ENCODE measurements around the gene CNPY3. TPM values are rescaled to one million over a fixed set of nuclear protein-coding genes. Genes with fewer than 3 reads are reported as not detected.

Gene CNPY3
- polyA plus RNA-seq, 1 experiment: 50.6 TPM

DNA sequence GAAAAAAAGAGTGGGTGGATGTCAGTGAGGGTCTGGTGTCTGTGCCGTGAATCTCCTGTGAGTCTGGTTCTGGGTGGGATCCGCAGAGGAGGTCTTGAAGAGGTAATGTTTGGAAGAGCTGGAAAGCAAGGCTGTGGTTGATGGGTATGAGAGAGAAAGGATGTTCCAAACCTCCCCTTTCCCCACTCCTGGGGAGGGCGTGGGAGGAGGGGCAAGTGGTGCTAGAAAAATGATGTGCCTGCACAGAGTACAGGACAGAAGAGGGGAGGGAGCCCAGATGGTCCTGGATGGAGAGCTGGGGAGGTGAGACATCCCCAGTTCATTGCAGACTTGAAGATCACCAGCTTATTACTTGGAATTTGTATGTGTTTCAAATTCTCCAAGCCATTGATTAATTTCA lies 3.1 kb downstream of the CNPY3 start:
- Histone ChIP-seq H3K4me3 (ENCODE audit: low read depth, low read length) (no peak overlapping the region), H3K36me3 (ENCODE audit: control insufficient read depth, insufficient read depth, low read length) (peaks cover 8% of the 10 kb centered on the region), H3K27me3 (ENCODE audit: control insufficient read depth, insufficient read depth, low read length) (no peaks in the 10 kb centered on the region)
- ChIA-PET POLR2A (no interaction called here), CTCF (no interaction called here)
- no peak for DNase-seq (ENCODE audit: low read depth)
- TF ChIP-seq, protein P1, sequence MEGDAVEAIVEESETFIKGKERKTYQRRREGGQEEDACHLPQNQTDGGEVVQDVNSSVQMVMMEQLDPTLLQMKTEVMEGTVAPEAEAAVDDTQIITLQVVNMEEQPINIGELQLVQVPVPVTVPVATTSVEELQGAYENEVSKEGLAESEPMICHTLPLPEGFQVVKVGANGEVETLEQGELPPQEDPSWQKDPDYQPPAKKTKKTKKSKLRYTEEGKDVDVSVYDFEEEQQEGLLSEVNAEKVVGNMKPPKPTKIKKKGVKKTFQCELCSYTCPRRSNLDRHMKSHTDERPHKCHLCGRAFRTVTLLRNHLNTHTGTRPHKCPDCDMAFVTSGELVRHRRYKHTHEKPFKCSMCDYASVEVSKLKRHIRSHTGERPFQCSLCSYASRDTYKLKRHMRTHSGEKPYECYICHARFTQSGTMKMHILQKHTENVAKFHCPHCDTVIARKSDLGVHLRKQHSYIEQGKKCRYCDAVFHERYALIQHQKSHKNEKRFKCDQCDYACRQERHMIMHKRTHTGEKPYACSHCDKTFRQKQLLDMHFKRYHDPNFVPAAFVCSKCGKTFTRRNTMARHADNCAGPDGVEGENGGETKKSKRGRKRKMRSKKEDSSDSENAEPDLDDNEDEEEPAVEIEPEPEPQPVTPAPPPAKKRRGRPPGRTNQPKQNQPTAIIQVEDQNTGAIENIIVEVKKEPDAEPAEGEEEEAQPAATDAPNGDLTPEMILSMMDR (IDR thresholded peaks at IDR 0.05; ENCODE audit: insufficient read depth, low read depth, low read length): no peak

DNA sequence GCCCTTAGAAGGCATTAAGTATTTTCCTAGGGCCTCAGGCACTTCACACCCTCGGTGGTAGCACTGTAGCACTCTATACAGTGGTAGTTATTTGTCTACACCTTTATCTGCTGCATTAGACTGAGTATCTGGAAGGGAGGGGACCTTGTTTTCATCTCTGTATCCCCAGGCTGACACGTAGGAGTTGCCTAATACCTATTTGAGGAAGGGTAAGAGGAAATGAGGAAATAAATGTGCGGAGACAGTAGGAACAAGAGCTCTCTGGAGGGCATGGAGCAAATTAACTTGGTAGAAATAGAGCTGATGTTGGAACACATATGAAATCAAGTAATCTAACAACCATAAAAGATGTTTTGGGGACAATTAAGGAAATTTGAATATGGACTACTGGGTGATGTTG lies 3.9 kb downstream of the CNPY3 start:
- POLR2A ChIA-PET: no interaction called here
- Histone ChIP-seq H3K4me3 (ENCODE audit: low read depth, low read length) (no peak overlapping the region), H3K27me3 (ENCODE audit: control insufficient read depth, insufficient read depth, low read length) (no peaks in the 10 kb centered on the region), H3K36me3 (ENCODE audit: control insufficient read depth, insufficient read depth, low read length) (peaks cover 8% of the 10 kb centered on the region)
- CTCF ChIA-PET: no interaction called here
- DNase-seq (ENCODE audit: low read depth): no peak
- TF ChIP-seq, protein P1 (IDR thresholded peaks at IDR 0.05; ENCODE audit: insufficient read depth, low read depth, low read length): no peak

- Histone ChIP-seq H3K4me3 (ENCODE audit: low read depth, low read length) (no peak overlapping the region), H3K27me3 (ENCODE audit: control insufficient read depth, insufficient read depth, low read length) (no peaks in the 10 kb centered on the region), H3K36me3 (ENCODE audit: control insufficient read depth, insufficient read depth, low read length) (peaks cover 14% of the 10 kb centered on the region)
- CTCF ChIA-PET: interaction anchor here (0.6 to 0.7 kb wide), 2 partner anchors 120 to 1448 kb away, joined by 3 to 4 read pairs; no protein-coding TSS in a partner anchor
- DNase-seq (ENCODE audit: low read depth): no peak
- TF ChIP-seq, protein P1 (IDR thresholded peaks at IDR 0.05; ENCODE audit: insufficient read depth, low read depth, low read length): no peak
- POLR2A ChIA-PET: no interaction called here
Measured at GRCh38 chr6:42935322-42935721, 6.0 kb downstream of the CNPY3 start.

DNA sequence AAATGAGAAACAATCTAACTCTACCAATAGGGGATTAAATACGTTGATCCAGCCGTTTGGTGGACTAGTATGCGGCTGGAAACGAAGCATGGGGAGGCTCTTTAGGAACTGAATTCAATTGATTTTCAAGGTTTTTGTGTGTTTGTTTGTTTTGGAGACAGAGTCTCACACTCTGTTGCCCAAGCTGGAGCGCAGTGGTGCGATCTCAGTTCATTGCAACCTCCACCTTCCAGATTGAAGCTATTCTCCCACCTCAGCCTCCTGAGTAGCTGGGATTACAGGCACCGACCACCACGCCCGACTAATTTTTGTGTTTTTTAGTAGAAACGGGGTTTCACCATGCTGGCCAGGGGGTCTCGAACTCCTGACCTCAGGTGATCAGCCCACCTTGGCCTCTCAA lies 7.1 kb downstream of the CNPY3 start:
- CTCF ChIA-PET: interaction anchor here (0.6 kb wide), 1 partner anchor 435 kb away, joined by 3 read pairs; no protein-coding TSS in a partner anchor
- POLR2A ChIA-PET: no interaction called here
- Histone ChIP-seq H3K36me3 (ENCODE audit: control insufficient read depth, insufficient read depth, low read length) (peaks cover 18% of the 10 kb centered on the region), H3K27me3 (ENCODE audit: control insufficient read depth, insufficient read depth, low read length) (no peaks in the 10 kb centered on the region), H3K4me3 (ENCODE audit: low read depth, low read length) (no peak overlapping the region)
- no peak for DNase-seq (ENCODE audit: low read depth)
- TF ChIP-seq, protein P1 (IDR thresholded peaks at IDR 0.05; ENCODE audit: insufficient read depth, low read depth, low read length): no peak

DNA sequence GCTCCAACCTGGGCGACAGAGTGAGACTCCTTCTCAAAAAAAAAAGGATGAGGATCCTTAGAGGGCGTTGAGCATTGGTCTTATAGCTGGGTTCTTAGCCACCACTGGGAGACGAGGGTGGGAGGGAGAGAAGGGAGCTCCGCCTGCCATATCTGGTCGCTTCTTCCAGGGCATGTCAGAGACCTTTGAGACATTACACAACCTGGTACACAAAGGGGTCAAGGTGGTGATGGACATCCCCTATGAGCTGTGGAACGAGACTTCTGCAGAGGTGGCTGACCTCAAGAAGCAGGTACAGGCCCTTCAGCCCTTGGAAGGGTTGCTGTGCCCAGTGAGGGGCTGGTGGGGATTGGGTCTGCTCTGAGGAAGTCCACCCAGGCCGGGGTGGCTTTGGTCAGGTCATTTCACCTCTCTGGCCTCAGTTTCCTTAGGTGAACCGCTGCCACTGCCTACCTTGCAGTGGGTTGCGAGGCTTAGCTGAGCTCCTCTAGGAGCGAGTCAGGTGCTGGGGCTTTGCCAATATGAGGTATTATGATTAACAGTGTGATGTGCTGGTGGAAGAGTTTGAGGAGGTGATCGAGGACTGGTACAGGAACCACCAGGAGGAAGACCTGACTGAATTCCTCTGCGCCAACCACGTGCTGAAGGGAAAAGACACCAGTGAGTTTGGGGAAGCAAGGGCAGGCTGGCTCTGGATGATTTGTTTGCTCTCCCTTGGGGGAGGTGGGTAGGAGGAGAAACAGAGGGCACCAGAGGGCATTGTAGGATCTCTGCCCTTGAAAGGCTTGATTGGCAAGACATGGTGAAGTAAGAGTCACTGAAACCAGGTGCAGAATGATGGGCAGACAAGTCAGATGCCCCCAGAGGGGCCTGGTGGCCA lies 8.5 kb downstream of the CNPY3 start:
- TF ChIP-seq, protein P1 (IDR thresholded peaks at IDR 0.05; ENCODE audit: insufficient read depth, low read depth, low read length): no peak
- DNase-seq (ENCODE audit: low read depth): no peak
- no peaks in the 10 kb centered on the region for H3K27me3 ChIP-seq (ENCODE audit: control insufficient read depth, insufficient read depth, low read length)
- H3K36me3 ChIP-seq (ENCODE audit: control insufficient read depth, insufficient read depth, low read length): peaks cover 18% of the 10 kb centered on the region
- ChIA-PET CTCF (no interaction called here), POLR2A (interaction anchor here (0.7 kb wide), 1 partner anchor 12 kb away, joined by 6 read pairs; no protein-coding TSS in a partner anchor)
- H3K4me3 ChIP-seq (ENCODE audit: low read depth, low read length): no peak overlapping the region

Data from BJ (cell line).